Measurements from ENCODE around the gene UBN1.

The UBN1 gene

GRCh38 chr16:4825196-4825595 is 22.1 kb upstream of the UBN1 start:
- DNase-seq, result no peak

DNA sequence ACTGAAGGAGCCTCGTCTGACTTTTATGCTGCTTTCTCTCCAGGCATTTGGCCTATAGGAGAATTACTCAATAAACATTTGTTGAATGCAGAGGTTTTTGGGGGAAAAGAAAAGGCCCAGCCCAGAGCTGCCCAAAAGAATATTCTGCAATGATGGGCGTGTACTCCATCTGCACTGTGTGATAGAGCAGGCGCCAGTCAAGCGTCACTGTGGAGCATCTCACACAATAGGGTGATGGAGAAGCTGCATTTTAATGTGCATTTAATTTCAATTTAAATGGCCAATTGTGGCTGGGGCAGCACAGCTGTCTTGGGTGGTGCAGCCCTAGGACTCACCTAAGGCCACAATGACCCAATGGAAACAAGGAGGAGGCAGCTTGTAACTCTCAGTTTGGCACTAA is 20.8 kb upstream of the UBN1 start:
- DNase-seq, result no peak

DNA sequence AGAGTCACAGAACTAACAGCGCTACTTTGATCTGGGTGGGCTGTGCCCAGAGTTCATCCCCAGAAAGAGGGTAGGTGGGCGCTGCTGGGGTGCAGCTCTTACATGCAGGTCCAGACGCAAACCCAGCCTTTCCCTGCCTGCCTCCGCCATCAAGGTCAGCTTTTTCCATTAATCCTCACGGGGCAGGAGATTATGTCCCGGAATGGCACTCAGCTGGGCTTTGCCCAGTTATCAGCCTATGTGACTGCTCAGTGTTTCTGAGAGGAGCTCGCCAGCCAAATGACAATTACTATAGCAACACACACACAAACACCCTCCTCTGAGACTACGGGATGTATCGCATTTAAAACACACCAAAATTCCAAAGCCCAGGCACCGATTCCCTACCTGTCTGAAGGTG is 20.3 kb upstream of the UBN1 start:
- DNase-seq, result no peak

DNA sequence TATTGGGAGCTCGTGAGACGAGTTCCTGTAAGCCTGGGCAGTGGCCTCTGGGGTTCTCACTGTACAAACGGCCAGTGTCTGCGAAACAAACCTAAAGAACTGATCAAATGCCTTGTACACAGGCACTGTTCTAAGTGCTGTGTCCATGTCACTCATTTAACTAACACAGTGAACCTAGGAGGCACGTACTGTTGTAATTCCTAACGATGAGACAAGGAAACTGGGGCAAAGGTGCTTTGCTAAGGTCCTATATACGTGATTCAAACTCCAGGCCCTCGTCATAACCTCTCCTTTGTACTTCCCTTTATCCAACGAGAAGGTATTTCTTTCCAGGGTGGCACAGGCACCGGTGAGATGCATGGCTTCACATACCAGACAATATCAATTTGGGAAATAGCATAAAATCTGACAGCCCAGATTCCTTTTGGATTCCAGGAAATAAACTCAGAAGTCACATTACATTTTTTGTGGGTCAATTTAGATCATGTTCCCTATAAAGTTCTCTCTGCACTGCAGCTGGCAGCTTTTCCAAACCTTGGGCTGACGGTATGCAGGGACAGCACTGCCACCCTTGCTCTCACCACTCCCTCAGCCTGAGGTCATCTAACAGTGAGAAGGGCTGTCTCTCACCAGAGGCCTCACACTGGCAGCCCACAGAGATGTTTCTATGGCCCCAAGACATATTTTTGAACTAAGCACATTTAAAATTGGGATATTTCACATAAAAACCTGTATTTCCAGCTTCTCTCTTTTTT is 18.5 kb upstream of the UBN1 start:
- no peak for DNase-seq

DNA sequence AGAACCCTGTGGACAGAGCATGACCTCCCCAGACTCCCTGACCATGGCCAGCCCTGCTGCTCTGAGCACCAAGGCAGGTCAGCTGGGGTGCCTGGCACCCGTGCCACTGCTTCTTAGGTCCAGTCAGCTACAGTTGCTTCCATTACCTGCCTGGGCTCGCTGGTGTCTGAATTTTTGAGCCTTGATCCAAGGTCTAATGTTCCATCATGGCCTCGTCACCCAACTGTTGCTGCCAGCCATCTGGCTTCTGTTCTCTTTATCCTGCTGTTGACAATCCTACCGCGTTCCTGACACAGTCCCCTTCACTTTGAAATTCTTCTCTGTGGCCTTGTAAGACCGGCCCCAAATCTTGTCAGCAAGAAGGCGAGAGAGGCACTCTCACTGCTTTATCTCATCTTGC is 16.9 kb upstream of the UBN1 start:
- DNase-seq, result no peak

DNA sequence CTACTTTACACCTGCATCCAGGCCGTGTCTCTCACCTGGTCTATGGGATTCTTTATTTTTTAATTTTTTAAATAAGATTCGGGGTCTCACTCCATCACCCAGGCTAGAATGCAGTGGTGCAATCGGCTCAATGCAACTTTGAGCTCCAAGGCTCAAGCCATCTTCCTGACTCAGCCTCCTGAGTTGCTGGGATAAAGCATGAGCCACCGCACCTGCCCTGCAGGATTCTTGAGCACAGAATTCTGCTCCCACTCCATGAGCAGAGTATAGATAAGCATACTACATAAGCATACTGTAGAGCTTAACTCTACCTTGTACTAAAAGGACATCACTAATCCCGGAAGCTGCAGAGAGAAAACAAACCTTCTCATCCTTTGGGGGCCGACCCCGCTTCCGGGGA is 15.7 kb upstream of the UBN1 start:
- DNase-seq, result no peak

DNA sequence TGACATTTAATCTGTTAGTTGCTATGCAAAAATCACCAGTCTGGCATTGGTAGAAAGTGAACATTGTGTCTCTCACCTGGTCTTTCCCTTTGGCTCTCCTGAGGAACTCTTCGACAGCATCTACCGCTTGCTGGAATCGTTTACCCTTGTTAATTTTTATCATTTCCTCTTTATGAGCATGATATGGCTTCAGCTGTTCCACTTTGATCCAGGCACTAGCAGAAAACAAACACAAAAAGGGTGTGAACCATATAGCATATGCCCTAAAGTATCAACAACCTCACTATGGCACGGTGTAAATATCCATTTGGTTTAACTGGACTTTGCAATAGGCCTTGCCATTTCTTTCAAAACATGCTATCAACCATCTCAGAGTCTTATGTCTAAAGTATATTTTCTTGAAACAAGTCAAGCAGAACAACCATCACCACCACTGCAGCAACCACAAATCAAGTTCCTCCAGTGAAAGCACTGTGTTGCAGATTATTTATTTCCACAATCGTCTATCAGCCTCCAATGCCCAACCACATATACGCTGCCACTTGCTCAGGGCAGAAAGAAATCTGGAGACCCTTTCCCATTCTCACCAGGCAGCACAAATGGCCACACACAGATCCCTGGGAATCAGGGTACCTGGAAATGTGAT is 14.5 kb upstream of the UBN1 start:
- no peak for DNase-seq

GRCh38 chr16:4833584-4833983 is 13.7 kb upstream of the UBN1 start:
- DNase-seq, result no peak

DNA sequence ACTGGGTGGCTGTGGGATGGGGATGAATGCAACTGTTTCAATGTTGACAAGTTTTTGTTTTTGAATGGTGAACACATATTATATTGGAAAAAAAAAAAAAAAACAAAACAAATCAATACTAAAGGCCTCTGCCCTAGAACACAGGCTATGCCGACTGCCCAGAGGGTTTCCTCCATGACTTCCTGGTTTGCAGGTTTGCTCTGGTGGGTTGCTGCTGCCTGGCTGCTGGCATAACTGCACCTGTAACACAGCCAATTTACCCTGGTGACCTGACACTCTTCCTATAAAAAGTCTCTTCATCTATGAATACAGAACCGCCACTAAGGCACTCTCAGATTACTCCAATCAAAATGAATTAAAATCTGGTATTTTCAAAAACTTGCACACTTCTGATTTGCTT is 10.6 kb upstream of the UBN1 start:
- no peak for DNase-seq

- DNase-seq, result no peak
Measured at GRCh38 chr16:4837733-4838501, 9.4 kb upstream of the UBN1 start.

GRCh38 chr16:4839942-4840341 is 7.3 kb upstream of the UBN1 start:
- DNase-seq, result no peak

DNA sequence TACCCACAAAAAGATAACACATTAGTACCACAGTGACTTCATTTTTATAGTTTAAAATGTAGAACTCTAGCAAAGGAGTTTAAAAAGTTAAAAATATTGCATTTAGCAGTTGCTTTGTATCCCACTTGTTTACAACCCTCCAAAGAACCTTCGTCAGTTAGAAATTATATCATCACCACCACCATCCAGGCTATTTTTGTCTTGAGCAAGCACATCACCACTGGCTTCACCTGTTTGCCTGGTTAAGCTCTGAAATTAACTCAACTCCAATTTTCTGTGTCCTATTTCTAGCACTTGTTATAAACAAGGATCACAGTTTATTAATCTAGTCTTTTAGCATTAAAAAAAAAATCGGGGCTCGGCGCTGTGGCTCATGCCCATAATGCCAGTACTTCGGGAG is 6.3 kb upstream of the UBN1 start:
- DNase-seq, result no peak

DNA sequence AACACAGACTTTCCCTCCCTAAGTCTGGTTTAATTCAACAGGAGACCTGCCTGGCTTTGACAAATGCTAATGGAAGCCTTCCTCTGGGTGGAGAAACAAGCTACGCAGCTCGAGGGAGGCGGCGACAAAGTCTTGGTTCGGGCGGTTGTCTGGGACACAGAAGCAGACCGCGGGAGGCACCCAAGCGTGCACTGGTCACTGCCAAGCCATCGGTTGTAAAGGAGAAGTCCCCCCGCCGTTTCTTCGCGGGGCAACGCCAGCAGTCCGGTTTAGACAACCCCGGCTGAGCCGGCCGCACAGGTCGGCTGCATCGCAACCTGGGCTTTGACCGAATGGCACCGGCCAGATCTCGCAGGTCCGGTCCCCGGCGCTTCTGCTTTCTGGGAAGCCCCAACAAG is 779 bp upstream of the UBN1 start:
- no peak for DNase-seq

DNA sequence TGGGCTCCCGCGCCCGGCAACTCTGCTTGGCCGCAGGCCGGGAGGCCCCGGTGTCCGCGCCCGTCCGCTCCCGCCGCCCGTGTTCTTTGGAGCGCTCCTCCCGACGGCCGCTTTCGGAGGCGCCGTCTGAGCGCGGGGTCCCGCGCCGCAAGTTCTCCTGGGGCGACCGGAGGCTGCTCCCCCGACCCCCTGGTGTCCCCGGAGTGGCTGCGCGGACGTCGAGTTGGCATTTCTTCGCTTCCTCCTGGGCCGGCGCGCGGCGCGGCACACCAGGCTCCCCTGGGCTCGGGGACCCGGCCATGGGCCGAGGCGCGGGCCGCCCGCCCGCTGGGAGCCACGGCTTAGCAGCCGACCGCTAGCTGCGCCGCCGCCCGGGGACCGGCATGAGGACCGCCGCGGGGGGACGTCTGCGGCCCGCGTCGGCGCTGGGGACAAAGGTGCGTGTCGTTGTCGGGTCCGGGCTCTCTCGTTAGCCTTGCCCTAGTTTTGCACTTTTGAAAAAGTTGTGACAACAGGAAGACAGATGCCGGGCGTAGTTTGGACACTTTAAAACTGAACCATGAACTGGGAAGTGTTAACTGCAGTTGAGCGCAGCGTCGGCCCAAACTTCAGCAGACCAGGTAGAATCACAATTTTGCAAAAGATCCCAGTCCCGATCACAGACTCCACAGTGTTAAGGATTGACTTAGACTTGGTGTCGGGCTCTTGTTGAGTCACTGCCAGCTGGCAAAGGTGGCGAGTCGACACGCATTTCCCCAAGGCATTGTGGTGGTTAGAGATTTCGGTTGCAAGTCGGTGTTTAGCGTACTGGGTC is 700 bp downstream of the UBN1 start:
- no peak for DNase-seq

DNA sequence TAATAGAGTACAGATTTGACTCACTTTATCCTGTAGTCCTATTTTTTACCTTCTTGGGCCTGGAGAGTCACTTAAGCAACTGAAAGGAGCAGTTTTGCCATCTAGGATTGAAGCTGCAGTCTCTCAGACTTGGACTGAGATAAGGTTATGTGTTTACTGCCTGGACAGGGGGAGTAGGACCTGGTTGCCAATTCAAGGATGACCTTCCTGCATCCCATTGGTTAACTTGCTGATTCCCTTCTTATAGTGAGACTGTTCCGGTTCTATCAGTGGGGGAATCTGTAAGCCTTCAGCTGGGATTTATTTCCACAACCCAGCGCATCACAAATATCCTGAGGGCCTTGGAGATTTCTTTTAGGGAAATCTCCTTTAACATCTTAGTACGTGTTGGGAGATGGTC is 2.9 kb downstream of the UBN1 start:
- no peak for DNase-seq

DNA sequence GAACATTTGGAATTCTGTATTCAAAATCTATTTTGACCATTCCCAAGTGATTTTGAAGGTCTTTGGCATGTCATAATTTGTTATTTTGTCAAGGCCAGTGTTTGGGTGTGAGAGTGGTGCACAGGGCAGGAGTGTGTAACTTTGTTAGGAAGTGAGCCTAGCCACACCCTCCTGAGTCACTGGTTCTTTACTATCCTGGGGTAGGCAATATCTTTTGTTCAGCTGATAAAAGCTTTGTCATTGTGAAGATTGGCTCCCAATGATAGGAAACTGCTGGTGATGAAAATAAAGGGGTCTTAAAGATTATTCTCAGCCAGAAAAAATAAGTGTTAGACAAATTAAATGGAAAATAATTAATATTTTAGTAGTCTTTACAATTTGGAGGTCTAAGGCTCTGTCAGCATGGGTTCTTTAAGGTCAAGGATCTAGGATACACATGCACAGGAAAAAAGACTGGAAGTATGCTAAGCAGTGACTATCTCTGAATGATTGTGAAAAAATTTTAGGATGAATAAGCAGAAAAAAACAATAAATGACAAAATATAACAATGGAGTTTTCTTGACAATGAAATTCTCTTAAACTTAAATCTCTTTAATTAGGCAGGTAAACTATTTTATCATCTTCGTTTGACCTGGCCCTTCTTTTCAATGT is 5.1 kb downstream of the UBN1 start:
- DNase-seq, result no peak

DNA sequence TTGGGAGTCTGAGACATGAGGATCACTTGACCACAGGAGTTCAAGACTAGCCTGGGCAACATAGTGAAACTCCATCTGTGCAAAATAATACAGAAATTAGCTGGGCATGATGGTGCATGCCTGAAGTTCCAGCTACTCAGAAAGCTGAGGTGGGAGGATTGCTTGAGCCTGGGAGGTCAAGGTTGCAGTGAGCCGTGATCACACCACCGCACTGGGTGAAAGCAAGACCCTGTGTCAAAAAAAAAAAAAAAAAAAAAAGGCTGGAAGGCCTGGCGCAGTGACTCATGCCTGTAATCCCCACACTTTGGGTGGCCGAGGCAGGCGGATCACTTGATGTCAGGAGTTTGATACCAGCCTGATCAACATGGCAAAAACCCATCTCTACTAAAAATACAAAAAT is 8.1 kb downstream of the UBN1 start:
- DNase-seq, result no peak

- DNase-seq, result no peak
Measured at GRCh38 chr16:4855804-4856203, 8.5 kb downstream of the UBN1 start.

- no peak for DNase-seq
Measured at GRCh38 chr16:4859190-4859899, 12.1 kb downstream of the UBN1 start.

- no peak for DNase-seq
Measured at GRCh38 chr16:4859900-4860255, 12.6 kb downstream of the UBN1 start.

DNA sequence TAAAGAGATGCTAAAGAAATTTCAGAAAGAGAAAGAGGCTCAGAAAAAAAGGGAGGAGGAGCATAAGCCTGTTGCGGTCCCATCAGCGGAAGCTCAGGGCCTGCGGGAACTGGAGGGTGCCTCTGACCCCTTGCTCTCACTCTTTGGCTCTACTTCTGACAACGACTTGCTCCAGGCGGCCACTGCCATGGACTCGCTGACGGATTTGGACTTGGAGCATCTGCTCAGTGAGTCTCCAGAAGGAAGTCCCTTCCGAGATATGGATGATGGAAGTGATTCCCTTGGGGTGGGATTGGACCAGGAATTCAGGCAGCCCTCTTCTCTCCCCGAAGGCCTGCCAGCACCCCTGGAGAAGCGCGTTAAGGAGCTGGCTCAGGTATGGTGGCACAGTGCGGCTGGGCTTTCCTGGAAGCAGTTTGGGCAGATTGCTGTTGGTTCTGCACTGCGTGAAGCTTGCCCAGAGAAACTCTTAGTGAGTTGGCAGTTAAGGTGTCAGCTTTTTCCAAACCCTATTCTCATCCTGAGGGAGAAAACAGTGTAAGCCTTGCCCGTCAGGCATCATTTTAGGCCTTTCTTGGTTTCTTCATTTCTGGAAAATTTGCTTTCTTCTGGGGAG is 13.6 kb downstream of the UBN1 start:
- no peak for DNase-seq

GRCh38 chr16:4862639-4863038 is 15.4 kb downstream of the UBN1 start:
- no peak for DNase-seq

All from cortex of kidney (tissue), 1 donor.